Muscle layer of colon (tissue), 2 donors: ENCODE measurements around the gene AKAP10.
"Not testable (repeated sequence)": the region's sequence is repeated elsewhere in the genome, so short reads cannot be mapped to it uniquely, and the experiment has no call there.

Experiments used
- H3K27ac ChIP-seq: one replicate; pipeline ENCODE4 v1.7.0; 2013; ENCODE audit warnings: low read depth, mild to moderate bottlenecking, low read length, moderate library complexity
- H3K27me3 ChIP-seq, 2 donors: one replicate each; pipeline ENCODE4 v1.7.0; 2013; ENCODE audit warnings: low read length in 2 of 2, mild to moderate bottlenecking in 2 of 2; ENCODE audit not compliant: insufficient read depth in 2 of 2, control insufficient read depth in 1 of 2
- H3K36me3 ChIP-seq: one replicate; pipeline ENCODE4 v1.7.0; 2013; ENCODE audit warnings: mild to moderate bottlenecking, low read length; ENCODE audit not compliant: insufficient read depth
- H3K4me1 ChIP-seq: one replicate; pipeline ENCODE4 v1.7.0; 2013; ENCODE audit warnings: mild to moderate bottlenecking, low read length; ENCODE audit not compliant: insufficient read depth
- H3K4me3 ChIP-seq, 2 donors: one replicate each; pipeline ENCODE4 v1.7.0; 2013; ENCODE audit warnings: low read length in 2 of 2, low read depth in 1 of 2, mild to moderate bottlenecking in 1 of 2, moderate library complexity in 1 of 2
- H3K9ac ChIP-seq: one replicate; pipeline ENCODE4 v1.7.0; 2013; ENCODE audit warnings: low read length
- H3K9me3 ChIP-seq: one replicate; pipeline ENCODE4 v1.7.0; 2013; ENCODE audit warnings: mild to moderate bottlenecking, low read length
- donor health status: abdominal sarcoma.
- donor health status: Adenocarcinoma of cecum.

Gene AKAP10

DNA sequence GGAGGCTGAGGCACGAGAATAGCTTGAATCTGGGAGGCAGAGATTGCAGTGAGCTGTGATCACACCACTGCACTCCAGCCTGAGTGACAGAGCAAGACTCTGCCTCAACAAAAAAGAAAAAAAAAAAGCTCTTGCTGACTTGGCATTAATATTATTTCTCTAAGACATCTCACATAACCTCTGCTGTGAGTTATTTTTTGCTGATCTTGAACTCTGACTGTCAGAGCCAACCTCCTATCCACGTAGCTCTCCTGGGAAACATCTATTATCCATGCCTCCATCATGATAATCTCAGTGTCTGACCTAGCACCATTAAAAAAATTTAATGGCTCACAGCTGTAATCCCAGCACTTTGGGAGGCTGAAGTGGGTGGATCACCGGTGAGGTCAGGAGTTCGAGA is 97.2 kb downstream of the AKAP10 start:
- Histone ChIP-seq H3K36me3 (no peaks in the 10 kb centered on the region), H3K4me3 (no peak overlapping the region), H3K27ac (no peak overlapping the region), H3K9ac (no peak overlapping the region), H3K27me3 (no peaks in the 10 kb centered on the region), H3K4me1 (no peaks in the 10 kb centered on the region), H3K9me3 (no peaks in the 10 kb centered on the region)

DNA sequence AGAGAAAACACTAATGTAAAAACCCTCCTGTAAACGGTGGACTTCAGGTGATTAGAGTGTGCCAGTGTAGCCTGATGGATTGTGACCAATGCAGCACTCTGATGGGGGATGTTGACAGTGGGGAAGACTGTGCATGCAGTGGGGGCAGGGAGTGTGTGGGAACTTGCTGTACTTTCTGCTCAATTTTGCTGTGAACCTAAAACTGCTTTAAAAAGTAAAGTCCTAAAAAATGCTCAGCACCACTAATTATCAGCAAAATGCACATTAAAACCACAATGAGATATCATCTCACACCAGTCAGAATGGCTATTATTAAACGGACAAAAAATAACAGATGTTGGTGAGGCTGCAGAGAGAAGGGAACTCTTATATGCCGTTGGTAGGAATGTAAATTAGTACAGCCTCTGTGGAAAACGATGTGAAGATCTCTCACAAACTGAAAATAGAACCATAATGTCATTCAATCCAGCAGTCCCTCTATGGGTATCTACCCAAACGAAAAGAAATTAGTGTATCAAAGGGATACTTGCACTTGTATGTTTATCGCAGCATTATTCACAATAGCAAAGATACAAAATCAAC is 100.2 kb downstream of the AKAP10 start:
- Histone ChIP-seq H3K4me1 (no peaks in the 10 kb centered on the region), H3K9ac (no peak overlapping the region), H3K9me3 (no peaks in the 10 kb centered on the region), H3K27me3 (no peaks in the 10 kb centered on the region), H3K4me3 (no peak overlapping the region), H3K27ac (no peak overlapping the region), H3K36me3 (no peaks in the 10 kb centered on the region)

DNA sequence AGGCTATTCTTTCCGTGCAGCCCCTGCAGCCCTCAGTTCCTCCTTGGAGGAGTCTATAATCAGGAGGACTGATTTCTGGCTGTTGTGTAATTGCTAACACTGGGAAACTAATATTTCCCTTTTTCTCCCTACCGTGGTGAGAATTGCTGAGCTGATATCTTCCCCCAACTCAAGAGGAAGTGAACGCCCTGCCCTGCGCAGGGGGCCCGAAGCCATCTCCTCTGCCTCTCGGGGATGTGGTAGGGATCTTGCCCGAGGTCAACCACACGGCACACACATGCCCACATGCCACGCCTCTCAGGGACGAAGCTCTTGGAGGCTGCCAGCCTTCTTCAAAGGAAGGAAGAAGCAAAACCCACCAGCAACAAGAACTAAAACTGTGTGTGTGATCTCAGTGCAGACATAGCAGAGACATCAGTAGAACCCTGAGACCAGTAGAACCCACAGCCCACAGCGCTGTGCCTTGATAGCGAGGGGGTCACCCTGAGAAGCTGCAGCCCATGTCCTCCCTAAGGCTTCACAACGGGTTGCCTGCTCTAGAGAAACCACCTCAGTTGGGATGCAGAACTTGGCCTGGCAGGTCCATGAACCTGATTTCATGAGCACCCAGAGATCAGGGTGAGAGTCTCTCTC is 101.0 kb downstream of the AKAP10 start:
- Histone ChIP-seq H3K9ac (no peak overlapping the region), H3K9me3 (no peaks in the 10 kb centered on the region), H3K27ac (no peak overlapping the region), H3K27me3 (no peaks in the 10 kb centered on the region), H3K36me3 (no peaks in the 10 kb centered on the region), H3K4me1 (no peaks in the 10 kb centered on the region), H3K4me3 (no peak overlapping the region)

DNA sequence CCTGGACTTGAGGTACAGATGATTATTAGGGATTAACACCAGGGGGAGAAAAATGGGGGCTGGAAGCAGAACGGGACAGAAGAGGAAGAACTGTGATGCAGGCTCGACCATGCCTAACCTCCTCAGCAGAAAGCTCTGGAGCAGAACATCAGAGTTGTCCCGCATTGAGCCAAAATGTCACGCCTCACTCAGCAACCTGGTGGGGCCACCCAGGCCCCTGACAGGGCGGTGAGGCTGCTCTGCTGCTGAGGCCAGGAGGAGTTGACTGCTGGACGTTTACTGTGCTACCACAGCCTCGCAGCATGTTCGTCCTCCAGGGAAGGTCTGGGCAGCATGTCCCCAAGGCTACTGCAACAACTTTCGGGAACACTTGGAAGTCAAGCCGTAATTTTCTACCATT is 103.4 kb downstream of the AKAP10 start:
- no peaks in the 10 kb centered on the region for H3K4me1 ChIP-seq

DNA sequence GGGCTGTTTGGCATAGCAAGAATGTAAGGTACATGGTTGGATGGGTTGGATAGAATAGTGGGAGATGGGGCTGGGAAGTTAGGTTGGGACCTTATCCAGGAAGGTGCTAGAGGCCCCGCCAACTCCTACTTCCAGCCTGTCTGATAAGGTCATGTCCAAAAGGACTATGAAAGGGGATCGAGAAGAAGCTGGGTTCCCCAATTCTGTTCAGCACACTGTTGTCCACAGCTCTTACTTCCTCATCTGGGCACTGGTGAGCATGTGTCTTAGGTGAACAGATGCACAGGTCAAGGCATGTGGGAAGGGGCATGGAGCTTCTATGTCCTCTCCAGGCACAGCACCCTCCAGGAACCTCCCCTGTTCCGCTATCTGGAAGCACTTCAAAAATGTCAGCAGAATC is 104.3 kb downstream of the AKAP10 start:
- no peaks in the 10 kb centered on the region for H3K36me3 ChIP-seq
- H3K4me3 ChIP-seq: no peak overlapping the region
- peaks cover 2% of the 10 kb centered on the region for H3K4me1 ChIP-seq
- H3K27me3 ChIP-seq: no peaks in the 10 kb centered on the region
- H3K27ac ChIP-seq: no peak overlapping the region
- no peaks in the 10 kb centered on the region for H3K9me3 ChIP-seq
- H3K9ac ChIP-seq: no peak overlapping the region

More for the DNA sequence above, 103.4 kb downstream of the AKAP10 start:
- H3K9me3 ChIP-seq: no peaks in the 10 kb centered on the region
- no peak overlapping the region for H3K4me3 ChIP-seq
- H3K27me3 ChIP-seq: no peaks in the 10 kb centered on the region
- H3K36me3 ChIP-seq: no peaks in the 10 kb centered on the region
- no peak overlapping the region for H3K27ac ChIP-seq
- H3K9ac ChIP-seq: no peak overlapping the region

DNA sequence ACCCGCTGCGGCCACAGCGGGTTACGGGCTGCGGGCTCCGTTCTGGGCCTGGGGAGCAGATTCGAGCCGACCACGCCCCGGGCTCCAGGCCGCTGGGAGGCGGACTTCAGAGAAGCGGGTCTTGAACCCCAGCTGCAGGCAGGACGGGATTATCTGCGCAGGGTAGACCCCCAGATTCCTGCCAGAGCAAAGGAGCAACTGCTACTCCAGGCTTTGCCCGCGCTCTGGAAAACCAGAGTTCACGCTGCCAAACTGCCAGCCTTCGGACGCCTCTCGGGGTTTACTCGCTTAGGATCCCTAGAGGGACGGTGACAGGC is 109.6 kb downstream of the AKAP10 start:
- H3K4me3 ChIP-seq: peak overlapping the region; percentile 77 to 91
- H3K27me3 ChIP-seq: no peaks in the 10 kb centered on the region
- H3K9me3 ChIP-seq: no peaks in the 10 kb centered on the region
- H3K9ac ChIP-seq: peak overlapping the region; percentile 49
- H3K36me3 ChIP-seq: peaks cover 3% of the 10 kb centered on the region
- no peak overlapping the region for H3K27ac ChIP-seq
- peaks cover 5% of the 10 kb centered on the region for H3K4me1 ChIP-seq

DNA sequence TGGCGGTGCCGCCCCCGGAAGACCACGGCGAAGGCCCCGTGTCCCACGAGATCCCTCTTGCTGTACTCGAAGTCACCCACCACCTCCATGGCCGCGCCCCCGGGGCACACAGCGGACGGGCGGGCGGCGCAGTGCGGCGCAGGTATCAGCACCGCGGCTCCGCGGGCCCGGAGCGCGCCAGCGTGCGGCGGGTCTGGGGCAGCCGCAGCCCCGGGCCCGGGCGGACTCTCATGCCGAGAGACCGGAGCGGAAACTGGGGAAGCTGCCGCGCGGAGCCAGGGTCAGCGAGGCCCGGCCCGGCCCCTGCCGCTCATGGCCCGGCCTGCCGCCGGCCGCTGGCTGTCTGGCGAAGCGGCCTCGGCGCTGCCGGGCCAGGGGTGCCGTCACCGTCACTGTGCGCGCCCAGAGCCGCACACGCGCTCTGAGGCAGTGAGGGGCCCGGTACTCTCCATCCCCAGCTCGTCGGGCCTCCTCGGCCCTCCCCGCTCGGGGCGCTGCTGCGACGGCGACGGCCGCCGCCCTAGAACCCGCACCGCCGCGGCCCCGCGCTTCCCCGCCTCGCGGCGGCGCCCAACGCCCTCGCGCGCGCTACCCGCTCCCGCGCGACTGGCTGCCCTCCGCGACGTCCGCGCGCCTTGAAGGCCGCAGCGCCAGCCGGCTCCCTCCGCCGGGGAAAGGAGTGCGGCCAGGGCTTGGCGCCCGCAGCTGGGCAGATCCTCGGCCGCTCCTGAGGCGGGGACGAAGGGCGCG is 110.1 kb downstream of the AKAP10 start, which contains the start of gene ULK2:
ULK2 (minus strand) TSS at position 608 of the 750 bp plus-strand sequence; CDS start at position 89, 519 bp downstream.
- H3K27me3 ChIP-seq: no peaks in the 10 kb centered on the region
- H3K9ac ChIP-seq: peak within 1 kb of the TSS; percentile 49
- H3K36me3 ChIP-seq: peaks cover 3% of the 10 kb centered on the region
- H3K4me3 ChIP-seq: peak within 1 kb of the TSS; percentile 77 to 91
- H3K4me1 ChIP-seq: peaks cover 5% of the 10 kb centered on the region
- H3K27ac ChIP-seq: peak within 1 kb of the TSS; percentile 84
- H3K9me3 ChIP-seq: no peaks in the 10 kb centered on the region

DNA sequence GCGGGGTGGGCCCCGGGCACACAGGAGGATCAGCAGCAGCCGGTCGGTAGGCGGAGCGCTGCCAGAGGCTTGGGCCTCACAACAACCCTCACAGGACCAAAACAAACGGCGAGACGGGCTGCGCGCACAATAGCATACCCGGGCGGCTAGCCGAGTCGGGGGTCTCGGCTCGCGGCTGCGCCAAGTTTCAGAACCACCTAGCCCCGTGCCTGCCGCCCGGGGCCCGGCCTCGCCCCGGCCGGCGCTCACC is 110.6 kb downstream of the AKAP10 start:
- H3K27me3 ChIP-seq: no peaks in the 10 kb centered on the region
- H3K4me3 ChIP-seq: peak overlapping the region; percentile 77 to 91
- H3K9ac ChIP-seq: peak overlapping the region; percentile 25
- no peaks in the 10 kb centered on the region for H3K9me3 ChIP-seq
- H3K36me3 ChIP-seq: peaks cover 3% of the 10 kb centered on the region
- peak overlapping the region; percentile 84 for H3K27ac ChIP-seq
- peaks cover 5% of the 10 kb centered on the region for H3K4me1 ChIP-seq

DNA sequence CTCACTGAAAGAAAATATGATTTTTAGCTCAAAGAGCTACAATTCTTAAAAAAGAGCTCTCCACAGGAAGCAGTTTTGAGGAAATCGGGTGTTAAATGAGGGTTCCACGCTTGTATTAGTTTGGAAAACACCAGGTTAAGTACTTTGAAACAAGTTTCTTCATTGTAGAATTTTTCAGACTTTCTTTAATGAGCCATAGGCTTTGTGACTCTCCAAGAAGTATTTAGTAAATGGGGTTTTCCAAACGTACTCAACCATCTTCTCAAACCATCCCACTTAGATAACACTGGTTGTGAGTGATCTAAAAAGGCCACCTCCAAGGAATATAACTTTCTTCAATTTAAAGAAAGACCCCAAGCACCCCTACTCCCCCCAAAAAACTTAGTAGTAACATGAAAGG is 112.6 kb downstream of the AKAP10 start:
- Histone ChIP-seq H3K4me1 (peaks cover 5% of the 10 kb centered on the region), H3K36me3 (peaks cover 3% of the 10 kb centered on the region), H3K27ac (no peak overlapping the region), H3K9ac (no peak overlapping the region), H3K9me3 (no peaks in the 10 kb centered on the region), H3K27me3 (no peaks in the 10 kb centered on the region), H3K4me3 (no peak overlapping the region)

DNA sequence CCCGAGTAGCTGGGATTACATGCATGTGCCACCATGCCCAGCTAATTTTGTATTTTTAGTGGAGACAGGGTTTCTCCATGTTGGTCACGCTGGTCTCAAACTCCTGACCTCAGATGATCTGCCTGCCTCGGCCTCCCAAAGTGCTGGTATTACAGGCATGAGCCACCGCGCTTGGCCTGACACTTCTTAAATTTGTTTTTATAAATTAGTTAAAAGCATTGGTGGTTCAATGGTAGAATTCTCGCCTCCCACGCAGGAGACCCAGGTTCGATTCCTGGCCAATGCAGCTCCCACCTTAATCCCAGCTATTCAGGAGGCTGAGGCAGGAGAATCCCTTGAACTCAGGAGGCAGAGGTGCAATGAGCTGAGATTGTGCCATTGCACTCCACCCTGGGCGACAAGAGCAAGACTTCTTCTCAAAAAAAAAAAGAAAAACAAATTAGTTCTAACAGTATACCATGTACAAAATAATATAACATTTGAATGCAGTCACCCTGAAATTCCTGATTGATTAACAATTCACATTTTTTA is 116.9 kb downstream of the AKAP10 start:
- not testable (repeated sequence) for H3K36me3 ChIP-seq, H3K27ac ChIP-seq, H3K9ac ChIP-seq, H3K4me3 ChIP-seq, H3K4me1 ChIP-seq, H3K27me3 ChIP-seq, H3K9me3 ChIP-seq

DNA sequence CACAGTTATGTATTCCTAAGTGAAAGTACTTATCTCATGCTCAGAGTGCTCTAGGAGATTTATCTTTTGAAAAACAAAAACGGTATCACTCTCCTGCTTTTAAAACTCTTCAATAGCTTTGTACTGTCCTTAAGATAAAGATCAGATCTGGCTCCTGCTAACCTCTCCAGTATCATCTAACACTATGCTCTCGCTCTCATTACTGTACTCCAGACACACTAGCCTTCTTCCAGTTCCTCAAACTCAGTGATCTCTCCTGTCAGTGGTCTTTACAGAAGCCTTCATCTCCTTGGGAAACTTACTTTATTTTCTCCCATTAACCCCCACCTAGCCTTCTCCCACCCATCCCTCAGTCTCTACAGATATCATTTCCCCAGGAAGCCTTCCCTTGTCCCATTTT is 120.0 kb downstream of the AKAP10 start:
- H3K27ac ChIP-seq: no peak overlapping the region
- H3K9ac ChIP-seq: no peak overlapping the region
- H3K4me3 ChIP-seq: no peak overlapping the region
- H3K27me3 ChIP-seq: no peaks in the 10 kb centered on the region
- H3K4me1 ChIP-seq: no peaks in the 10 kb centered on the region
- H3K9me3 ChIP-seq: no peaks in the 10 kb centered on the region
- no peaks in the 10 kb centered on the region for H3K36me3 ChIP-seq
